PFSK-1 (cell line): ENCODE measurements around the gene BRINP3.

Source experiments
- FOXP2 ChIP-seq: optimal IDR thresholded peaks from 2 replicates; pipeline ENCODE3; 2011; ENCODE audit warnings: borderline replicate concordance, control low read depth, inconsistent platforms; ENCODE audit not compliant: insufficient read depth; ENCODE audit errors: extremely low read length, extremely low read depth
- POLR2AphosphoS5 ChIP-seq: IDR thresholded peaks from 2 replicates; pipeline ENCODE4 v1.6.1; 2012; ENCODE audit warnings: low read depth, mild to moderate bottlenecking, control low read depth, low read length, moderate library complexity
- SIN3A ChIP-seq: IDR thresholded peaks from 2 replicates; pipeline ENCODE4 v1.6.1; 2012; ENCODE audit warnings: mild to moderate bottlenecking, low read length, moderate library complexity, borderline replicate concordance; ENCODE audit not compliant: insufficient read depth
- TAF1 ChIP-seq: IDR thresholded peaks from 2 replicates; pipeline ENCODE4 v1.6.1; 2012; ENCODE audit warnings: low read length, control low read depth, borderline replicate concordance; ENCODE audit not compliant: insufficient read depth
- TF ChIP-seq, protein P1 (sequence below), 2 experiments: IDR thresholded peaks; 2 replicates each; pipeline versions ENCODE4 v1.6.1 to v1.8.0; 2011 to 2012; ENCODE audit warnings: low read depth in 2 of 2, low read length in 2 of 2, control low read depth in 1 of 2, inconsistent platforms in 1 of 2, mild to moderate bottlenecking in 1 of 2, moderate library complexity in 1 of 2; ENCODE audit not compliant: insufficient read depth in 1 of 2

The BRINP3 gene

DNA sequence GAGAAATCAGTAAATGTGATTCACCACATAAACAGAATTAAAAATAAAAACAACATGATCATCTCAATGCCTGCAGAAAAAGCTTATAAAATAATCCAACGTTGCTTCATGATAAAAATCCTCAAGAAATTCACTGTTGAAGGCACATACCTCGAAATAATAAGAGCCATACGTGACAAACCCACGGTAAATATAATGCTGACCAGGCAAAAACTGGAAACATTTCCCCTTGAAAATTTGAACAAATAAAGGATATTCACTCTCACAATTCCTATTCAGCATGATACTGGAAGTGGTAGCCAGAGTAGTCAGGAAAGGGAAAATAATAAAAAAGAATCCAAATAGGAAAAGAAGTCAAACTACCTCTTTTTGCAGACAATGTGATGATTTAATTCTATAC, 148.8 kb downstream of the BRINP3 start:
- TF ChIP-seq, protein P1, sequence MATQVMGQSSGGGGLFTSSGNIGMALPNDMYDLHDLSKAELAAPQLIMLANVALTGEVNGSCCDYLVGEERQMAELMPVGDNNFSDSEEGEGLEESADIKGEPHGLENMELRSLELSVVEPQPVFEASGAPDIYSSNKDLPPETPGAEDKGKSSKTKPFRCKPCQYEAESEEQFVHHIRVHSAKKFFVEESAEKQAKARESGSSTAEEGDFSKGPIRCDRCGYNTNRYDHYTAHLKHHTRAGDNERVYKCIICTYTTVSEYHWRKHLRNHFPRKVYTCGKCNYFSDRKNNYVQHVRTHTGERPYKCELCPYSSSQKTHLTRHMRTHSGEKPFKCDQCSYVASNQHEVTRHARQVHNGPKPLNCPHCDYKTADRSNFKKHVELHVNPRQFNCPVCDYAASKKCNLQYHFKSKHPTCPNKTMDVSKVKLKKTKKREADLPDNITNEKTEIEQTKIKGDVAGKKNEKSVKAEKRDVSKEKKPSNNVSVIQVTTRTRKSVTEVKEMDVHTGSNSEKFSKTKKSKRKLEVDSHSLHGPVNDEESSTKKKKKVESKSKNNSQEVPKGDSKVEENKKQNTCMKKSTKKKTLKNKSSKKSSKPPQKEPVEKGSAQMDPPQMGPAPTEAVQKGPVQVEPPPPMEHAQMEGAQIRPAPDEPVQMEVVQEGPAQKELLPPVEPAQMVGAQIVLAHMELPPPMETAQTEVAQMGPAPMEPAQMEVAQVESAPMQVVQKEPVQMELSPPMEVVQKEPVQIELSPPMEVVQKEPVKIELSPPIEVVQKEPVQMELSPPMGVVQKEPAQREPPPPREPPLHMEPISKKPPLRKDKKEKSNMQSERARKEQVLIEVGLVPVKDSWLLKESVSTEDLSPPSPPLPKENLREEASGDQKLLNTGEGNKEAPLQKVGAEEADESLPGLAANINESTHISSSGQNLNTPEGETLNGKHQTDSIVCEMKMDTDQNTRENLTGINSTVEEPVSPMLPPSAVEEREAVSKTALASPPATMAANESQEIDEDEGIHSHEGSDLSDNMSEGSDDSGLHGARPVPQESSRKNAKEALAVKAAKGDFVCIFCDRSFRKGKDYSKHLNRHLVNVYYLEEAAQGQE (IDR thresholded peaks at IDR 0.05; ENCODE audit: insufficient read depth in 1 of 2, low read depth in 2 of 2, low read length in 2 of 2) = no peak
- TF ChIP-seq FOXP2 (no peak), POLR2AphosphoS5 (no peak), SIN3A (no peak), TAF1 (no peak)

DNA sequence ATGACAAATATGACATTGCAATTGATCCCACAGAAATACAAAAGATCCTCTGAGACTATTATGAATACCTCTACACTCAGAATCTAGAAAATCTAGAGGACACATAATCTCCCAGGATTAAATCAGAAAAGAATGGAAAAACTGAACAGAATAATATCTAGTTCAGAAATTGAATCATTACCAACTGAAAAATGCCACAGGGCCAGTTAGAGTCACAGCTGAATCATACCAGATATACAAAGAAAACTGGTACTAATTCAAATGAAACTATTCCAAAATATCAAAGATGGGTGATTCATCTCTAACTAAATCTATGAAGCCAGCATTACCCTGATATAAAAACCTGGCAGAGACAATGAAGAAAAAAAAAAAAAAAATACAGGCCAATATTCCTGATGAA, 149.3 kb downstream of the BRINP3 start:
- TF ChIP-seq POLR2AphosphoS5 (no peak), TAF1 (no peak), FOXP2 (no peak), SIN3A (no peak)
- TF ChIP-seq, protein P1 (IDR thresholded peaks at IDR 0.05; ENCODE audit: insufficient read depth in 1 of 2, low read depth in 2 of 2, low read length in 2 of 2) = no peak

DNA sequence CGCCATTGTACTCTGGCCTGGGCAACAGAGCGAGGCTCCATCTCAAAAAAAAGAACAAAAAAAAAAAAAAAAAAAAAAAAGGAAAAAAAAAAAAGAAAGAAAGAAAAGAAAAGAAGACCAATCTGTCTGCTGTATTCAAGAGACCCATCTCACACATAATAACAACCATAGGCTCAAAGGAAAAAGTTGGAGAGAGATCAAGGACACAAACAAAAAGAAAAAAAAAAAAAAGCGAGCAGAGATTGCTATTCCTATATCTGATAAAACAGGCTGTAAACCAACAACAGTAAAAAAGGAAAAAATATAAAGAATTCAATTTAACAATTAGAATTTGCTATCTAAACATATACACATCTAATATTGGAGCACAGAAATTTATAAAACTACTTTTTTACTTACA, 150.4 kb downstream of the BRINP3 start:
- TF ChIP-seq TAF1 (no peak), FOXP2 (no peak), SIN3A (no peak), POLR2AphosphoS5 (no peak)
- TF ChIP-seq, protein P1 (IDR thresholded peaks at IDR 0.05; ENCODE audit: insufficient read depth in 1 of 2, low read depth in 2 of 2, low read length in 2 of 2) = no peak

DNA sequence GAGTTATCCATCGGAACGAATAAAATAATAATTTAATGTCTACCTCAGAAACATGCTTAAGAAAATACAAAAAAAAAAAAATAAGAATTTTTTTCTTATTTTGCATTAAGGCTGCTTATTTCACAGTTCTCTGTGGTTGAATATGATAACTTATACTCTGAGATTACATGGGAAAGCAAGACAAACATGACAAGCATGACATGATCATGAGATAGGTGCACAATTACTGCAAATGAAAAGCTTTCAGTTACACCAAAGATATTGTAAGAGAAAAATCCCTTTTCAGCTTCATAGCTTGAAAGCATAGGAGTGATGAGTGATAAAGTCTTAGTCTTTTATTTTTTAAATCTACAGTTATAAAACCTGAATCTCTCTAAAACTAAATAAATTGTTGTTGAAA, 154.1 kb downstream of the BRINP3 start:
- no peak for TF ChIP-seq TAF1
- TF ChIP-seq, protein P1 (IDR thresholded peaks at IDR 0.05; ENCODE audit: insufficient read depth in 1 of 2, low read depth in 2 of 2, low read length in 2 of 2) = no peak
- TF ChIP-seq SIN3A = no peak
- no peak for TF ChIP-seq POLR2AphosphoS5
- no peak for TF ChIP-seq FOXP2

DNA sequence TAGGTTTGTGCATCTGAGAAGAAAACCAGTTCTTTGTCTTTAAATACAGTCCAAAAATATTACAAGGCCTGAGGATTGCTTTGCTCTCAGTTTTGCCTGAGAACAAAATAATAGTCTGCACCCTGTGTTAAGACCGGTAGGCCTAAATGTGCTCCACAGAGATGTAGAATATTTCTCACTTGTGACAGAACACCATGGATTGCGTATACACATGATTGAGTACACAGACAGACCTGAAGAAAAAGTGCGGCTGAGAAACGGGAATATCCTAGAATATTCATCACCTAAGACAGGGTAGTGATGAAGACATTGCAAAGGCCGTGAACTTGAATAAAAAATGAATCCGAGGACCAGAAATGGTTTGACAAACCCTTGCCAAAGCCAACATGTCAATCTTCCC, 155.4 kb downstream of the BRINP3 start:
- TF ChIP-seq FOXP2 (no peak), SIN3A (no peak), POLR2AphosphoS5 (no peak), TAF1 (no peak)
- TF ChIP-seq, protein P1 (IDR thresholded peaks at IDR 0.05; ENCODE audit: insufficient read depth in 1 of 2, low read depth in 2 of 2, low read length in 2 of 2) = no peak
